ENCODE data around the gene PES1.
"Not testable (repeated sequence)": the region's sequence is repeated elsewhere in the genome, so short reads cannot be mapped to it uniquely, and the experiment has no call there.

Gene PES1

GRCh38 chr22:30551813-30552212, 39.9 kb downstream of the PES1 start:
- not testable (repeated sequence) for DNase-seq

- DNase-seq = no peak
Observed at GRCh38 chr22:30547188-30547587, 44.5 kb downstream of the PES1 start.

GRCh38 chr22:30546616-30547015, 45.1 kb downstream of the PES1 start, which contains the start of gene SEC14L6:
SEC14L6 (minus strand) TSS chr22:30546741; CDS start chr22:30546682, 59 bp downstream.
- DNase-seq = no peak

GRCh38 chr22:30542811-30543188, 48.9 kb downstream of the PES1 start:
- DNase-seq = no peak

GRCh38 chr22:30541961-30542810, 49.5 kb downstream of the PES1 start:
- DNase-seq = no peak

GRCh38 chr22:30541511-30541910, 50.2 kb downstream of the PES1 start:
- DNase-seq = not testable (repeated sequence)

- DNase-seq = no peak
Observed at GRCh38 chr22:30539368-30539767, 52.3 kb downstream of the PES1 start.

GRCh38 chr22:30538280-30538679, 53.4 kb downstream of the PES1 start:
- no peak for DNase-seq

GRCh38 chr22:30537083-30537731, 54.5 kb downstream of the PES1 start:
- DNase-seq = no peak

GRCh38 chr22:30535182-30535581, 56.5 kb downstream of the PES1 start:
- no peak for DNase-seq

GRCh38 chr22:30531651-30532608, 59.8 kb downstream of the PES1 start:
- no peak for DNase-seq

GRCh38 chr22:30526656-30527055, 65.1 kb downstream of the PES1 start:
- DNase-seq = no peak

Measured in stimulated activated CD4-positive, alpha-beta T cell treated with anti-CD3 and anti-CD28 coated beads, Interleukin-2, amount 100 ng/mL, for 48 hours (primary cell).